SK-N-SH treated with all-trans-retinoic acid at 6 μM for 48 hours (cell line): ENCODE results near the gene PTGER3.

ENCODE experiments used
- CSRNP3 ChIP-seq: fragments of 250-450 bp; sonication (Bioruptor Pico); IDR thresholded peaks from 2 replicates; pipeline ENCODE4 v1.5.1; 2021; ENCODE audit warnings: mild to moderate bottlenecking, moderate library complexity
- TF ChIP-seq, protein P1 (sequence below): fragments of 250-450 bp; sonication (Bioruptor Pico); IDR thresholded peaks from 2 replicates; pipeline ENCODE4 v1.8.0; 2020; ENCODE audit warnings: mild to moderate bottlenecking, moderate library complexity, borderline replicate concordance

GRCh38 chr1:70980361-70980760 is 67.3 kb downstream of the PTGER3 start:
- TF ChIP-seq, protein P1, sequence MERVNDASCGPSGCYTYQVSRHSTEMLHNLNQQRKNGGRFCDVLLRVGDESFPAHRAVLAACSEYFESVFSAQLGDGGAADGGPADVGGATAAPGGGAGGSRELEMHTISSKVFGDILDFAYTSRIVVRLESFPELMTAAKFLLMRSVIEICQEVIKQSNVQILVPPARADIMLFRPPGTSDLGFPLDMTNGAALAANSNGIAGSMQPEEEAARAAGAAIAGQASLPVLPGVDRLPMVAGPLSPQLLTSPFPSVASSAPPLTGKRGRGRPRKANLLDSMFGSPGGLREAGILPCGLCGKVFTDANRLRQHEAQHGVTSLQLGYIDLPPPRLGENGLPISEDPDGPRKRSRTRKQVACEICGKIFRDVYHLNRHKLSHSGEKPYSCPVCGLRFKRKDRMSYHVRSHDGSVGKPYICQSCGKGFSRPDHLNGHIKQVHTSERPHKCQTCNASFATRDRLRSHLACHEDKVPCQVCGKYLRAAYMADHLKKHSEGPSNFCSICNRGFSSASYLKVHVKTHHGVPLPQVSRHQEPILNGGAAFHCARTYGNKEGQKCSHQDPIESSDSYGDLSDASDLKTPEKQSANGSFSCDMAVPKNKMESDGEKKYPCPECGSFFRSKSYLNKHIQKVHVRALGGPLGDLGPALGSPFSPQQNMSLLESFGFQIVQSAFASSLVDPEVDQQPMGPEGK, result no peak
- TF ChIP-seq CSRNP3 (CRISPR knock-in tag), result no peak
